Right lobe of liver (tissue), 6 donors: ENCODE measurements around the gene KXD1. TPM values are rescaled to one million over a fixed set of nuclear protein-coding genes. Genes with fewer than 3 reads are reported as not detected.

Source experiments
- ATAC-seq, 4 donors: fragments of 200-7000 bp; cut with Tn5 transposase; one replicate each; pipeline ENCODE4 v1.9.1; 2020; ENCODE audit warnings: mild to moderate bottlenecking in 4 of 4, moderate library complexity in 4 of 4
- DNase-seq, 3 donors: peaks; one replicate each; pipeline ENCODE4 v3.0.0-alpha.2; 2020
- H3K27ac ChIP-seq, 3 donors: fragments of 200-600 bp; one replicate each; pipeline ENCODE4 v1.8.0; 2022
- H3K27me3 ChIP-seq, 2 donors: fragments of 200-600 bp; one replicate each; pipeline ENCODE4 v1.8.0; 2022
- H3K36me3 ChIP-seq, 4 donors: fragments of 200-600 bp; sonication (generic) in 1 of 4; one replicate each; pipeline versions ENCODE4 v1.5.1 to v1.8.0; 2017 to 2022; ENCODE audit warnings: control low read depth in 1 of 4
- H3K4me1 ChIP-seq, 4 donors: fragments of 200-600 bp; sonication (generic) in 1 of 4; one replicate each; pipeline versions ENCODE4 v1.5.1 to v1.8.0; 2017 to 2022; ENCODE audit warnings: control low read depth in 1 of 4
- H3K4me3 ChIP-seq, 3 donors: fragments of 200-600 bp; one replicate each; pipeline ENCODE4 v1.8.0; 2022
- H3K9me3 ChIP-seq, 4 donors: fragments of 200-600 bp; sonication (generic) in 1 of 4; one replicate each; pipeline versions ENCODE4 v1.5.1 to v1.8.0; 2017 to 2022; ENCODE audit warnings: control low read depth in 1 of 4
- POLR2A ChIP-seq: fragments of 450-650 bp; IDR thresholded peaks from one replicate; pipeline ENCODE4 v1.6.1; 2017; ENCODE audit warnings: antibody characterized with exemption, mild to moderate bottlenecking
- WGBS: methylation state at CpG from one replicate; pipeline ENCODE4 v1.1.6; 2018; ENCODE audit warnings: low coverage, low lambda C conversion rate; ENCODE audit not compliant: insufficient coverage; ENCODE audit errors: missing lambda C conversion rate; 5-methylcytosine and 5-hydroxymethylcytosine counted together
- intact Hi-C, 2 donors: fragments of 100-400 bp; cut with DNase I; formaldehyde crosslinking; loops; one replicate each; pipeline versions ENCODE4 v1.11.2 to v1.14.1; 2022
- total RNA-seq, 6 experiments: library from RNA; depleted of rRNA in 2 of 6; stranded (reverse); fragments of >200 nt in 2 of 6; fragmentation: NEBNext Ultra II Directional in 3 of 6; extraction: Animal tissue kit (Norgen Biotek cat#: 25700) in 3 of 6; gene quantifications; one replicate each; pipeline versions ENCODE4 v1.1.0 to v1.2.4, GENCODE V29; 2016 to 2023
- TF ChIP-seq, protein P1 (sequence below), 4 donors: fragments of 200-600 bp in 3 of 4; fragments of 450-650 bp in 1 of 4; IDR thresholded peaks; one replicate each; pipeline versions ENCODE4 v1.5.1 to v1.8.0; 2016 to 2022; ENCODE audit warnings: antibody characterized with exemption in 4 of 4, mild to moderate bottlenecking in 2 of 4
- donor health status: DM: no; HTN: yes; CAD: no.
- donor health status: DM: no; HTN: no; CAD: no.
- donor health status: DM: no; HTN: no; CAD: no.
- donor health status: DM: no; HTN: yes; CAD: no.
- donor health status: DM: no; HTN: yes; CAD: no.

Gene KXD1
- total RNA-seq, 6 experiments from 2014 or later: 30.2 to 93.0 (median 36.1) TPM

DNA sequence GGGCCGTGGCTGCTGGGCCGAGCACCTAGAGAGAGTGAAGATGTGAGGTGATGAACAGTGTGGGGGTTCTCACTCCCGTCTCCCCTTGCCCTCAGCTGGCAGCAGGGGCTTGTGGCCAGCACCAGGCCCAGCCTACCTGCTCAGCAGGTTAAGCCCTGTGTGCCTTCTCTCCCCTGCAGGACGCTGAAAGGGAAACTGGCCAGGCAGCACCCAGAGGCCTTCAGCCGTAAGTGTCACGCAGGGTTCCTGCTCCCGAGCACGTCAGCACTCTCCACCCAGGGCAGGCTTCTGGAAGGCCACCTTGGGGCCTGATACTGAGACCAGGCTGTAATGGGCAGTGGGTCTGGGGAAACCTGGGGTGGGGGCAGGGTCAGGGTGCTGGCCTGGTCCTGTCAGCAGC is 9.3 kb downstream of the KXD1 start:
- H3K36me3 ChIP-seq: peaks cover 0 to 54% (median 34%) of the 10 kb centered on the region in 4 donors
- ATAC-seq: no peak
- H3K9me3 ChIP-seq: no peaks in the 10 kb centered on the region
- WGBS: 80% methylated on average over 1 of the region's 8 CpGs
- no peaks in the 10 kb centered on the region for H3K27me3 ChIP-seq
- H3K27ac ChIP-seq: no peak overlapping the region
- intact Hi-C loops: loop anchor here in 1 of 2 donors (10.0 kb wide), 1 partner anchor 92 kb away; no protein-coding TSS in a partner anchor
- H3K4me3 ChIP-seq: no peak overlapping the region
- no peaks in the 10 kb centered on the region for H3K4me1 ChIP-seq
- TF ChIP-seq, protein P1, sequence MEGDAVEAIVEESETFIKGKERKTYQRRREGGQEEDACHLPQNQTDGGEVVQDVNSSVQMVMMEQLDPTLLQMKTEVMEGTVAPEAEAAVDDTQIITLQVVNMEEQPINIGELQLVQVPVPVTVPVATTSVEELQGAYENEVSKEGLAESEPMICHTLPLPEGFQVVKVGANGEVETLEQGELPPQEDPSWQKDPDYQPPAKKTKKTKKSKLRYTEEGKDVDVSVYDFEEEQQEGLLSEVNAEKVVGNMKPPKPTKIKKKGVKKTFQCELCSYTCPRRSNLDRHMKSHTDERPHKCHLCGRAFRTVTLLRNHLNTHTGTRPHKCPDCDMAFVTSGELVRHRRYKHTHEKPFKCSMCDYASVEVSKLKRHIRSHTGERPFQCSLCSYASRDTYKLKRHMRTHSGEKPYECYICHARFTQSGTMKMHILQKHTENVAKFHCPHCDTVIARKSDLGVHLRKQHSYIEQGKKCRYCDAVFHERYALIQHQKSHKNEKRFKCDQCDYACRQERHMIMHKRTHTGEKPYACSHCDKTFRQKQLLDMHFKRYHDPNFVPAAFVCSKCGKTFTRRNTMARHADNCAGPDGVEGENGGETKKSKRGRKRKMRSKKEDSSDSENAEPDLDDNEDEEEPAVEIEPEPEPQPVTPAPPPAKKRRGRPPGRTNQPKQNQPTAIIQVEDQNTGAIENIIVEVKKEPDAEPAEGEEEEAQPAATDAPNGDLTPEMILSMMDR (IDR thresholded peaks at IDR 0.05): no peak
- no peak for TF ChIP-seq POLR2A
- no peak for DNase-seq

DNA sequence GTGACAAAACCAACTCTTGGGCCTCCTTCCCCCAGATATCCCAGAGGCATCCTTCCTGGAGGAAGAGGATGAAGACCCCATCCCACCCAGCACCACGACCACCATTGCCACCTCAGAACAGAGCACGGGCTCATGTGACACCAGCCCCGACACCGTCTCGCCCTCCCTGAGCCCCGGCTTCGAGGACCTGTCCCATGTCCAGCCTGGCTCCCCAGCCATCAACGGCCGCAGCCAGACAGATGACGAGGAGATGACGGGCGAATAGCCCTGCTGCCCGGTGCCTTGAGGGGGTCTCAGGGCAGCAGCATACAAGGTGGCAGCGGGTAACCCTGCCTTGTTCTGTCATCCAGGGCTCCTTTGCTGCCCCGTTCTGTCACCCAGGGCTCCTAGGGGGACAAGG is 10.7 kb downstream of the KXD1 start:
- H3K36me3 ChIP-seq: peaks cover 0 to 53% (median 31%) of the 10 kb centered on the region in 4 donors
- H3K27me3 ChIP-seq: no peaks in the 10 kb centered on the region
- 100% methylated on average over 4 of the region's 15 CpGs for WGBS
- H3K9me3 ChIP-seq: no peaks in the 10 kb centered on the region
- no peak for DNase-seq
- intact Hi-C loops: loop anchor here in 1 of 2 donors (10.0 kb wide), 1 partner anchor 94 kb away; no protein-coding TSS in a partner anchor
- ATAC-seq: no peak
- TF ChIP-seq, protein P1 (IDR thresholded peaks at IDR 0.05): no peak
- no peak for TF ChIP-seq POLR2A
- H3K27ac ChIP-seq: no peak overlapping the region
- H3K4me3 ChIP-seq: no peak overlapping the region
- peaks cover 0 to 14% (median 5%) of the 10 kb centered on the region in 4 donors for H3K4me1 ChIP-seq

DNA sequence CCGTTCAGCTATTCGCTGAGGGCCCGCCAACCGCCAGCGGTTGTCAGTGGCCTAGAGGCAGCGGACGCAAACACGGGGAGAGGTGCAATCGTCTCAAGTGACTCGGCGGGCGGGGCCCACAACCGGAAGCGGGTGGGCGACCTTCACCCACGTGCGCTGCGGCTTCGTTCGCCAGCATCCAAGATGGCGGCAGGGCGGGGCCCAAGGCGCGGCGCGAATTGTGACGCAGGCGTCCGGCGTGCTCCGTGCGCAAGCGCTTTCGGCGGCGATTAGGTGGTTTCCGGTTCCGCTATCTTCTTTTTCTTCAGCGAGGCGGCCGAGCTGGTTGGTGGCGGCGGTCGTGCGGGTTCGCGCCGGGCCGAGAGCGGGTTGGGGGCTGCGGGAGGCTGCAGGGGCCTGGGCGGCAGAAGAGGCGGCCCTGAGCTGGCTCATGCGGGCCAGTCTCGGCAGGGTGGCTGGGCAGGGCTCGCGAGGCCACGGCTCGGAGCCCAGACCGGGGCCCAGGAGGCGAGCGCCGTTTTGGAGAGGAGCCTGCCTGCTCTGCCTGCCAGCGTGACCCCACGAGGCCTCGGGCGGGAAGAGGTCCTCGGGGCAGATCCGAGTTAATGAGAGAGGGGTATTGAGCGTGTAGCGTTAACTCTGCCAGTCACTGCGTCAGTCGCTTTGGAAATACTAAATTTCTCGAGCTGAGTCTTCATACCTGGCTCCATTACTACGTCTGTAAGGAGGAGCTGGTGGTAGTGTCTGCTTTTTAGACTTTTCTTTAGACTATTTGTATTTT is 14.1 kb downstream of the KXD1 start, which contains the start of gene UBA52:
UBA52 (plus strand) TSS at position 294 of the 781 bp plus-strand sequence. CDS start 1,444 bp downstream, outside the sequence.
- Histone ChIP-seq H3K9me3 (no peaks in the 10 kb centered on the region), H3K36me3 (peaks cover 13 to 52% (median 35%) of the 10 kb centered on the region in 4 donors)
- peak; percentile 79 for TF ChIP-seq POLR2A
- TF ChIP-seq, protein P1 (IDR thresholded peaks at IDR 0.05): peak in 1 of 4 donors; percentile 17

DNA sequence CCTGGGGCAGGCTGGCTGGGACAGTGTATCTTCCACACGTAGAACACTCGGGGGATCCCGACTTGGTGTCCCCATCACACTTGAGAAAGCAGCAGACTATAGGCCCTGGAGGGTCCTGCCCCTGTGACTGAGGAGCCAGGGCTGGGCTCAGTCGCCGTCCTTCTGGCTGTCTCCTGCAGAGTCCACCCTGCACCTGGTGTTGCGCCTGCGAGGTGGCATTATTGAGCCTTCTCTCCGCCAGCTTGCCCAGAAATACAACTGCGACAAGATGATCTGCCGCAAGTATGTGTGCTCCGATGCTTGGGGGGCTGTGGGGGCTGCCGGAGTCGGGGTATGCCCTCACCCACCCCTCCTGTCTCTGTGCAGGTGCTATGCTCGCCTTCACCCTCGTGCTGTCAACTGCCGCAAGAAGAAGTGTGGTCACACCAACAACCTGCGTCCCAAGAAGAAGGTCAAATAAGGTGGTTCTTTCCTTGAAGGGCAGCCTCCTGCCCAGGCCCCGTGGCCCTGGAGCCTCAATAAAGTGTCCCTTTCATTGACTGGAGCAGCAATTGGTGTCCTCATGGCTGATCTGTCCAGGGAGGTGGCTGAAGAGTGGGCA is 17.1 kb downstream of the KXD1 start:
- intact Hi-C loops: loop anchor here in 1 of 2 donors (10.0 kb wide), 1 partner anchor 120 kb away; no protein-coding TSS in a partner anchor
- 80% methylated on average over 1 of the region's 18 CpGs for WGBS
- H3K27ac ChIP-seq: no peak overlapping the region
- H3K4me1 ChIP-seq: peaks cover 0 to 17% (median 8%) of the 10 kb centered on the region in 4 donors
- no peaks in the 10 kb centered on the region for H3K9me3 ChIP-seq
- TF ChIP-seq POLR2A: no peak
- TF ChIP-seq, protein P1 (IDR thresholded peaks at IDR 0.05): no peak
- no peak overlapping the region for H3K4me3 ChIP-seq
- H3K27me3 ChIP-seq: no peaks in the 10 kb centered on the region
- no peak for ATAC-seq
- H3K36me3 ChIP-seq: peaks cover 5 to 39% (median 22%) of the 10 kb centered on the region in 4 donors
- no peak for DNase-seq

More for the DNA sequence above, 14.1 kb downstream of the KXD1 start, which contains the start of gene UBA52:
- peak; percentile 98 for DNase-seq
- H3K27ac ChIP-seq: peak within 1 kb of the TSS; percentile 64 to 88 (median 85)
- peak; percentile 97 to 99 (median 97) for ATAC-seq
- intact Hi-C loops: loop anchor here in 1 of 2 donors (10.0 kb wide), 1 partner anchor 117 kb away; no protein-coding TSS in a partner anchor
- peaks cover 0 to 16% (median 5%) of the 10 kb centered on the region in 4 donors for H3K4me1 ChIP-seq
- under 1% methylated on average over 36 of the region's 75 CpGs for WGBS
- no peaks in the 10 kb centered on the region for H3K27me3 ChIP-seq
- H3K4me3 ChIP-seq: peak within 1 kb of the TSS; percentile 97 to 99 (median 98)
